C4-2B (cell line): ENCODE measurements around the gene TGFBR3.

Experiments
- H3K27ac ChIP-seq: fragments of 450-650 bp; 2 replicates; pipeline ENCODE4 v1.5.1; 2017
- ZFX ChIP-seq: fragments of 450-650 bp; IDR thresholded peaks from 2 replicates; pipeline ENCODE4 v1.6.1; 2017
- TF ChIP-seq, protein P1 (sequence below): fragments of 450-650 bp; conservative IDR thresholded peaks from 2 replicates; pipeline ENCODE4 v1.5.1; 2017; ENCODE audit warnings: mild to moderate bottlenecking

The TGFBR3 gene

DNA sequence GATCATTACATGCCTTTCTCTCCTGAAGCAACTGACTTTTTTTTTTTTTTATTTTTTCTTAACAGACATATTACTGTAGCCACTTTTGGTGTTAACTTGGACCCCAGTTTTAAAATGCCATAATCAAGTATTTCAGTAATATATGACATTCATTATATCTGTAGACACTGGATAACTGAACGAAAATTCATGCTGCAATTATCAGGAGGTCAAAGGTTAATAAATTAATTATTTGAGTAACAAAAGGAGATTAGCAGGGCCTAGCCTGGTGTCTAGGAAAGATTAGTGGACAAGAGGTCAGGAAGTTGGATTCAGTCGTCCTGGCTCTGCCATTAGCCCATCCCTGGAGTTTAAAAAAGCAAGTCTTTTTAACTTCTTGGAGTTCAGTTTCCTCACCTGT, 168.1 kb downstream of the TGFBR3 start:
- TF ChIP-seq ZFX = no peak
- TF ChIP-seq, protein P1, sequence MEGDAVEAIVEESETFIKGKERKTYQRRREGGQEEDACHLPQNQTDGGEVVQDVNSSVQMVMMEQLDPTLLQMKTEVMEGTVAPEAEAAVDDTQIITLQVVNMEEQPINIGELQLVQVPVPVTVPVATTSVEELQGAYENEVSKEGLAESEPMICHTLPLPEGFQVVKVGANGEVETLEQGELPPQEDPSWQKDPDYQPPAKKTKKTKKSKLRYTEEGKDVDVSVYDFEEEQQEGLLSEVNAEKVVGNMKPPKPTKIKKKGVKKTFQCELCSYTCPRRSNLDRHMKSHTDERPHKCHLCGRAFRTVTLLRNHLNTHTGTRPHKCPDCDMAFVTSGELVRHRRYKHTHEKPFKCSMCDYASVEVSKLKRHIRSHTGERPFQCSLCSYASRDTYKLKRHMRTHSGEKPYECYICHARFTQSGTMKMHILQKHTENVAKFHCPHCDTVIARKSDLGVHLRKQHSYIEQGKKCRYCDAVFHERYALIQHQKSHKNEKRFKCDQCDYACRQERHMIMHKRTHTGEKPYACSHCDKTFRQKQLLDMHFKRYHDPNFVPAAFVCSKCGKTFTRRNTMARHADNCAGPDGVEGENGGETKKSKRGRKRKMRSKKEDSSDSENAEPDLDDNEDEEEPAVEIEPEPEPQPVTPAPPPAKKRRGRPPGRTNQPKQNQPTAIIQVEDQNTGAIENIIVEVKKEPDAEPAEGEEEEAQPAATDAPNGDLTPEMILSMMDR = no peak
- H3K27ac ChIP-seq = no peak overlapping the region

DNA sequence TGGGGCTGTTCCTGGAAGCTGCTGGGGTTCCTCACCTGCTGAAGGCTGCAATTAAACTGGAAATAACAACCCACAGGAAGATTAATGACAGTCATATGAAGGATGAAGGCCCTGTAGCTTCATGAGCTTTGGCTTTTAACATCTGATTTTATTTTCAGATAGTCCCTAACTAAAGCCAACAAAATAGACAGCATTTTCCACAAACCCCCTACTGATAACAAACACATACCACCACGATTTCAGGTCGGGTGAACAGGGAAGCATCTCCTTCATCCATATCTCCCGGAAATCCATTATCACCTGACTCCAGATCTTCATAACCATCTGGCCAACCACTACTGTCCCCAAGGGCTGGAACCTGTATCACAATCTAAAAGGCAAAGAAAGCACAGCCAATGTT, 169.6 kb downstream of the TGFBR3 start:
- H3K27ac ChIP-seq = no peak overlapping the region
- TF ChIP-seq, protein P1 = no peak
- no peak for TF ChIP-seq ZFX

- TF ChIP-seq ZFX = no peak
- TF ChIP-seq, protein P1 = no peak
- H3K27ac ChIP-seq = no peak overlapping the region
Observed at GRCh38 chr1:91715416-91716000, 170.4 kb downstream of the TGFBR3 start.

DNA sequence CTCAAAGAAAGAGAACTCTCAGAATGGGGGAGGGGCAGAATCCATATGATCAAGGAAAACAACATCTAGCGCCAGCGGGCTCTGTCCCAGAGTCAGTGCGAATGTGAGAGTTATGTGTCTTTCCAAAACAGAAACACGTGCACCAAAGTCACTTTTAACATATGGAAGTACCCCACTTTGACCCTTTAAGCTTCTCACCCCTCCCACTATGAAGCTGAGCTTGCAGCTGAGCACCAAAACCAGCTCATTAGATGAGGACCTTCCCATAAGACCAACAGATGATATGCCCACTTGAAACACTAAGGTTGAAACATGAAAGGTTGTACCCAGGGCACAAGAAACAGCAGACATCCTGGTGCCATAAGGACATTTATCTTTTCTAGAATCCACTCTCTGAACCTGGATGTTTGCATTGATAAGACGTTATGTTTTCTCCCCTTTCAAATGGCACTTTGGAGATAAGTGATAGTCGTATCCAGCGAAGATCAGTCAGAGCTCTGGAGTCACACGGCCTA, 171.0 kb downstream of the TGFBR3 start:
- TF ChIP-seq ZFX = no peak
- TF ChIP-seq, protein P1 = no peak

DNA sequence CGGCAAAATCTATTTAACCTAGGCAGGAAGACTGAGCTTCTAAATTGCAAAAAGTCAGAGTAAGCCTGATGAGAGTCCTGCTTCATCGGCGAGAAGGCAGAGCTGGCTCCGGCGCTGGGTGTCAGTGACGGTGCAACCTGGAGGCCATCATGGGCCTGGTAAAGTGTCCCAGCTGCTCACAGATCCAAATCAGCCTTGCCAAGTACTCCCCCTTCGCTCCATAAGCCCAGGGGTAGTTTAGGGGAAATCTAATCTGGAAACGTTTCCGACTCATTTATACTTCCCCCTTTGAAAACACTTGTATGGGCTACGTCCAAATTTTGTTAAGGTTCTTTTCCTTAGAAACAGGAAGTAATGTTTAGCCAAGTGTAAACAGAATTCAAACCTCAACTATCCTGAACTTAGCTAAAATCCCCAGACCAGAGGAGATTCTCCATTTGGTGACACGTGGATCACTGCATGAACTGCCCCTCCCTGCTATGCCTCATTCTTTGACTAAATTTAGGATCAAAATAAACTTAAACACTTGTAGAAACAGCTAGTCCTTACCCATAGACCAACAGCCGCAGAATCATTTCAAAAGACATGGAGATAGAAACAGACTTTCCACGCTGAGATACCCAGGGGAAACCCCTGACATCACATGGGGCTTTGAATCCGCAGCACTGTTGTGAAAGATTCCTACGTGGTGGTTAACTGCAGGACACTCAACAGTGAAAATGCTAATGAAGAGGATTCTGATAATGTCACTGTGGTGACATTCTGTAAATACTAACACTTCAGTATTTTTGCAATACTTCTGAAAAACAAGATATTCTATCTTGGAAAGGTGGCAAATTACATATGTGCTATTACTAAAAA, 172.7 kb downstream of the TGFBR3 start:
- TF ChIP-seq ZFX = no peak
- TF ChIP-seq, protein P1 = no peak
- no peak overlapping the region for H3K27ac ChIP-seq

More for the DNA sequence above, 171.0 kb downstream of the TGFBR3 start:
- no peak overlapping the region for H3K27ac ChIP-seq

GRCh38 chr1:91712393-91712792, 173.6 kb downstream of the TGFBR3 start:
- no peak overlapping the region for H3K27ac ChIP-seq

More at GRCh38 chr1:91712393-91712792, 173.6 kb downstream of the TGFBR3 start:
- no peak for TF ChIP-seq ZFX
- TF ChIP-seq, protein P1 = no peak
